Breast epithelium (tissue), 4 donors: ENCODE results near the gene HES7. TPM values are rescaled to one million over a fixed set of nuclear protein-coding genes. Genes with fewer than 3 reads are reported as not detected.

Experiments used
- DNase-seq, 2 donors: peaks; one replicate each; pipeline ENCODE4 v3.0.0-alpha.2; 2019; ENCODE audit warnings: low spot score in 2 of 2
- H3K27ac ChIP-seq, 2 donors: fragments of 200-600 bp; sonication (generic) in 1 of 2; one replicate each; pipeline ENCODE4 v1.5.1; 2016 to 2019; ENCODE audit warnings: mild to moderate bottlenecking in 1 of 2
- H3K27me3 ChIP-seq, 2 donors: fragments of 200-600 bp; sonication (generic) in 1 of 2; one replicate each; pipeline versions ENCODE4 v1.5.1 to v1.6.0; 2017 to 2019; ENCODE audit warnings: control low read depth in 1 of 2, mild to moderate bottlenecking in 1 of 2
- H3K36me3 ChIP-seq: fragments of 200-600 bp; one replicate; pipeline ENCODE4 v1.5.1; 2019
- H3K4me1 ChIP-seq, 2 donors: fragments of 200-600 bp; sonication (generic); one replicate each; pipeline ENCODE4 v1.5.1; 2016 to 2019; ENCODE audit warnings: control low read depth in 1 of 2
- H3K4me3 ChIP-seq, 3 donors: fragments of 200-600 bp; sonication (generic); 1 replicate in 2 of 3; 2 replicates in 1 of 3; pipeline ENCODE4 v1.5.1; 2016 to 2019; ENCODE audit warnings: mild to moderate bottlenecking in 3 of 3, moderate library complexity in 2 of 3
- H3K9me3 ChIP-seq, 2 donors: fragments of 200-600 bp; sonication (generic) in 1 of 2; one replicate each; pipeline ENCODE4 v1.5.1; 2016 to 2019; ENCODE audit warnings: control low read depth in 1 of 2
- POLR2A ChIP-seq: fragments of 450-650 bp; IDR thresholded peaks from one replicate; pipeline ENCODE4 v1.6.1; 2016; ENCODE audit warnings: antibody characterized with exemption, mild to moderate bottlenecking, moderate library complexity
- POLR2AphosphoS5 ChIP-seq, 3 donors: sonication (generic); formaldehyde crosslinking; IDR thresholded peaks; one replicate each; pipeline ENCODE4 v1.6.1; 2017; ENCODE audit warnings: antibody characterized with exemption in 3 of 3
- intact Hi-C: fragments of 100-400 bp; cut with DNase I; formaldehyde crosslinking; loops from one replicate; pipeline ENCODE4 v1.15.1; 2023; ENCODE audit warnings: low total_unique reads
- total RNA-seq, 3 donors: library from RNA; depleted of rRNA; stranded (reverse); fragments of >200 nt; gene quantifications; one replicate each; pipeline ENCODE4 v1.1.0, GENCODE V29; 2016
- TF ChIP-seq, protein P1 (sequence below), 3 donors: fragments of 450-650 bp; IDR thresholded peaks; one replicate each; pipeline ENCODE4 v1.5.1; 2016 to 2017; ENCODE audit warnings: antibody characterized with exemption in 3 of 3, mild to moderate bottlenecking in 3 of 3, moderate library complexity in 3 of 3

HES7 gene
- total RNA-seq, 3 donors from 2014 or later = not detected

DNA sequence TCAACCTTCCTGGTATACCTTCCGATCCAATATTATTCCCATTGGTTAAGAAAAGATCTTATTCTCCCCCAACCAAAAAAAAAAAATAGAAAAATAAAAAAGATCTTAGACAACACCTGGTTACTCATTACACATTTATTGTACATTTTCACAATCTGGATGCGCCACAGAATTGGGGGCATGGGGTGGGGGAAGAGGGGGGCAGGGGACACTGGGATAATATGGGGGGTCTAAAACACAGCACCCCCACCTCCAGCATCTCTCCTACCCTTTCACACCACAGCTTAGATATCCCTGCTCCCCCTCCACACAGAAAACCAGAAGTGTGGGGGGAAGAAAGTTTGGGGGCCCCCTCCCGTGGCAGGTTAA is 35.1 kb upstream of the HES7 start:
- TF ChIP-seq POLR2AphosphoS5 (IDR thresholded peaks at IDR 0.05) (no peak), POLR2A (no peak)
- TF ChIP-seq, protein P1, sequence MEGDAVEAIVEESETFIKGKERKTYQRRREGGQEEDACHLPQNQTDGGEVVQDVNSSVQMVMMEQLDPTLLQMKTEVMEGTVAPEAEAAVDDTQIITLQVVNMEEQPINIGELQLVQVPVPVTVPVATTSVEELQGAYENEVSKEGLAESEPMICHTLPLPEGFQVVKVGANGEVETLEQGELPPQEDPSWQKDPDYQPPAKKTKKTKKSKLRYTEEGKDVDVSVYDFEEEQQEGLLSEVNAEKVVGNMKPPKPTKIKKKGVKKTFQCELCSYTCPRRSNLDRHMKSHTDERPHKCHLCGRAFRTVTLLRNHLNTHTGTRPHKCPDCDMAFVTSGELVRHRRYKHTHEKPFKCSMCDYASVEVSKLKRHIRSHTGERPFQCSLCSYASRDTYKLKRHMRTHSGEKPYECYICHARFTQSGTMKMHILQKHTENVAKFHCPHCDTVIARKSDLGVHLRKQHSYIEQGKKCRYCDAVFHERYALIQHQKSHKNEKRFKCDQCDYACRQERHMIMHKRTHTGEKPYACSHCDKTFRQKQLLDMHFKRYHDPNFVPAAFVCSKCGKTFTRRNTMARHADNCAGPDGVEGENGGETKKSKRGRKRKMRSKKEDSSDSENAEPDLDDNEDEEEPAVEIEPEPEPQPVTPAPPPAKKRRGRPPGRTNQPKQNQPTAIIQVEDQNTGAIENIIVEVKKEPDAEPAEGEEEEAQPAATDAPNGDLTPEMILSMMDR (IDR thresholded peaks at IDR 0.05) = no peak
- no peaks in the 10 kb centered on the region for H3K36me3 ChIP-seq
- no peaks in the 10 kb centered on the region for H3K9me3 ChIP-seq
- H3K27me3 ChIP-seq = no peaks in the 10 kb centered on the region
- peaks cover 9 to 14% of the 10 kb centered on the region in 2 donors for H3K4me1 ChIP-seq
- no peak for DNase-seq
- intact Hi-C loops = no loop called here
- H3K27ac ChIP-seq = peak overlapping the region; percentile 96 to 100
- H3K4me3 ChIP-seq = no peak overlapping the region

DNA sequence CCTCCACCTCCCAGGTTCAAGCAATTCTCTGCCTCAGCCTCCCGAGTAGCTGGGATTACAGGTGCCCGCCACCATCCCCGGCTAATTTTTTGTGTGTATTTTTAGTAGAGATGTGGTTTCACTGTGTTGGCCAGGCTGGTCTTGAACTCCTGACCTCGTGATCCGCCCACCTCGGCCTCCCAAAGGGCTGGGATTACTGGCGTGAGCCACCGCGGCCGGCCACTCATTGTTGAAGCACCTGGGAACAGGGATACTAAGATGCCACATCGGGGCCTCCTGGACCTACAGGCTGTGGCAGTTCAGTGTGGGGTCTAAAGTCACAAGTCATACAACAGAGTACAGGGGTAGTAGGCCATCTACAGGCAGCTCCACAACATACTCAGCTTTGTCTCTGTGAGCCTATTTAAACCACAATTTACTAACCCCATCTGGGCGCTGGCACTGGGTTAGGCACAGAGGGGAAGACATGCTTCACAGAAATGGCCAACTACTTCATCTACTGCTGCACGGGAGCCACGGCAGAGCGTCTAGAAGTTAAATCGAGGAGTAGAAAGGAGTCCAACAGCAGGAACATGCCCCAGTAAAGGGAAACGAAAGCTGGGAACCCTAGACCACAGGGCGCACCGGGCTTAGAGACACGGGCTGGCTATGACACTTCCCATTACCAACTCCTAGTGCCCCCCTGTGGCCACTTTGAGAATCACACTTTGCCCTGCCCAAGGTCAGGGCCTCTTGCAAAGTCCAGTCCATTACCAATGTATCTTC is 34.5 kb upstream of the HES7 start:
- Histone ChIP-seq H3K27ac (peak overlapping the region; percentile 96 to 100), H3K27me3 (no peaks in the 10 kb centered on the region), H3K4me3 (peak overlapping the region in 1 of 3 donors; percentile 48), H3K4me1 (peaks cover 4 to 12% of the 10 kb centered on the region in 2 donors), H3K36me3 (no peaks in the 10 kb centered on the region), H3K9me3 (no peaks in the 10 kb centered on the region)
- DNase-seq = peak; percentile 91 to 93
- TF ChIP-seq POLR2A (no peak), POLR2AphosphoS5 (IDR thresholded peaks at IDR 0.05) (peak; percentile 43 to 65 (median 61))
- TF ChIP-seq, protein P1 (IDR thresholded peaks at IDR 0.05) = peak; percentile 90 to 97 (median 95)
- intact Hi-C loops = no loop called here

DNA sequence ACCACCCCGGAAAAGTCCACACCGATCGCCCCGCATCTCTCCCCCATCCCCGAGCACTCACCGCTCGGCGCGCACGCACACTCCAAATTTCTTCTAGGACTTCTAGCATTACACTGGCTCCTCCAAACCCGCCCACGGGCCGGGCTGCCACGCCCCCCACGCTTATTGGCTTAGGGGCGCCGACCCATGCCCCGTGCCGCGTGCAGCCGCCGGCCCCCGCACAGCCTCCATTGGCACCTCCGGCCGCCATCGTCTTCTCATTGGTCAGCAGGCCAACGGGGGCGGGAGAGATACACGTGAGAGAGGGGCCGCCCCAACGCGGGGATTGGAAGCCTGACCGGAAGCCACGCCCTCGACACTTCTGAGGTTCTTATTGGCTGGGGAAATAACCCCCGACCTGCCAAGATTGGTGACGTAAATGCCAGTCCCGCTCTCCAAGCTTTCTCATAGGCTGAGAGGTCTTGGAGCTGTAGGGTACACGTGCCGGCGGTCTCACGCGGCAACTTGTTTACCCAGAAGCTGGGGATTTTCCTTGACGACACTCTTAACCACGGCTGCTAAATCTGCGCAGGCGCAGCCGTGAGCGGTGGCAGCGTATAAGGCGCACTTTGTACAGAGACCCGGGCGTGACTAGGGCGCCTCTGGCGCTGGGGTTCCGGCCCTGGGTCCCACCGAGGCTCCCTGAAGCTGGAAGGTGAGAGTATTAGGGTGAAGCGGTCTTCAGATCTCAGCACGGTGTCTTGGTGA is 32.5 kb upstream of the HES7 start:
- Histone ChIP-seq H3K4me1 (peaks cover 4 to 18% of the 10 kb centered on the region in 2 donors), H3K4me3 (peak overlapping the region; percentile 86 to 99 (median 90)), H3K27me3 (no peaks in the 10 kb centered on the region), H3K27ac (peak overlapping the region; percentile 99 to 100), H3K9me3 (no peaks in the 10 kb centered on the region), H3K36me3 (no peaks in the 10 kb centered on the region)
- DNase-seq = peak; percentile 100
- intact Hi-C loops = no loop called here
- peak; percentile 99 to 100 (median 100) for TF ChIP-seq POLR2AphosphoS5 (IDR thresholded peaks at IDR 0.05)
- TF ChIP-seq, protein P1 (IDR thresholded peaks at IDR 0.05) = peak in 2 of 3 donors; percentile 9 to 22
- peak; percentile 100 for TF ChIP-seq POLR2A

DNA sequence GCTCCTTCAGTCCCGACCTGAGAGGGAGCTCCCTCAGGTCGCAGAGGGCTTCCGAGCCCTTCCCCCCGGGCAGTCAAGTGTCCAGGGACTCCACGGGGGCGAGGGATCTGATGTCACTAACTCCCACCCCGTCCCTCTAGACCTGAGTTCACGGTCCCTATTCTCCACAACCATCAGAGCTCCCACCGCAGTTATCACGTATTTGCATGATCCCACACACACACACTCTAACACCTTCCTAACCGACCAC is 32.0 kb upstream of the HES7 start:
- H3K4me3 ChIP-seq = peak overlapping the region; percentile 86 to 99 (median 90)
- TF ChIP-seq, protein P1 (IDR thresholded peaks at IDR 0.05) = no peak
- no peak for TF ChIP-seq POLR2A
- H3K27ac ChIP-seq = peak overlapping the region; percentile 99 to 100
- intact Hi-C loops = no loop called here
- H3K4me1 ChIP-seq = peaks cover 6 to 13% of the 10 kb centered on the region in 2 donors
- no peaks in the 10 kb centered on the region for H3K36me3 ChIP-seq
- no peak for DNase-seq
- no peaks in the 10 kb centered on the region for H3K9me3 ChIP-seq
- no peaks in the 10 kb centered on the region for H3K27me3 ChIP-seq
